Measurements from ENCODE around the gene PRR3. TPM values are rescaled to one million over a fixed set of nuclear protein-coding genes. Genes with fewer than 3 reads are reported as not detected.

The PRR3 gene
- total and polyA plus RNA-seq, 2 of the 13 experiments (the other 11 are each of a cell fraction or from before 2014, with no cell fraction given), result 14.6 to 21.2 TPM

DNA sequence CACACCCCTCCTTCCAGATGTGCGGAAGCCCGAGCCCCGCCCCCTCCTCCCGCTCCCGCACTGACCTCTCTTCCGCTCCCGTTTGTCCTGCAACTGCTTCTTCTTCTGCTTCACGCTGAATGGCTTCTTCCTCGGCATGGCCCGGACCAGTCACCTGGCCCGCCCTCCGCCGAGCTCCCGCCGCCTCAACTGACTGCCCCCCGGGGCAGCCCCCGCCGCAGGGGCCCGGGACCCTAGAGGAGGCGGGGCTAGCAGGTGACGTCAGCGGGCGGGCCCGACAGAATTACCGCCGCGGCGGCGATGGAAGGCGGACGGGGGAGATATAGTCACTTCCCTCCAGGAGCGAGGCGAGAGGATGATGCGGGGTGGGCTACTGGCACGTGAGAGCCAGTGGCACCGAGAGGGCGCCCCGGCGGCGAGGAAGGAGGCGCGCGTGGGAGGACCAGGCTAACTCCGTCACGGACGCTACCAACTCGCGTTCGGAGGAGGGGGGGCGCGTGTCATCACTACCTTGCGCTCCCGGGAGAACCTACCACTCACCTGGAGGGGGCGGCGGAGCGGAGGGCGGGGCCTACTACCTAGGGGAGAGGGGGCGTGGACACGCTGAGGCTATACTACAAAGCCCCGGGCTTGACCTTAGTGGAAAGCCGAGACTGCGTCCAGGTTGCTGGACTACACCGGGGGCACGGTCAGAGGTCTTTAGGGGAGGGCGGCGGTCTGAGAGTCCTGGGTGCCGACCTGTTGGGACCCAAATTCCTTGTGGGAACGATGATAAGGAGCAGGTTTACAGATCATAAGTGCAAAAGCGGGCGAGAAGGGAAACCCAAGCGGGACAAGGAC, 809 bp upstream of the PRR3 start, which contains the start of gene GNL1 (continued):
- no peak for TF ChIP-seq PLRG1 (conservative IDR thresholded peaks at IDR 0.05)
- peak; percentile 46 for TF ChIP-seq SP5 (CRISPR knock-in tag; IDR thresholded peaks at IDR 0.05; ENCODE audit: borderline replicate concordance, low read depth)
- no peak for TF ChIP-seq ZNF737 (CRISPR knock-in tag; IDR thresholded peaks at IDR 0.05; ENCODE audit: borderline replicate concordance)
- no peak for TF ChIP-seq PHF21A (CRISPR knock-in tag; IDR thresholded peaks at IDR 0.05)
- TF ChIP-seq GMEB1 (CRISPR knock-in tag; IDR thresholded peaks at IDR 0.05; ENCODE audit: borderline replicate concordance), result no peak; the same call in 1 of the 2 replicates
- TF ChIP-seq PTBP1 (IDR thresholded peaks at IDR 0.05; ENCODE audit: low read depth, low read length, poor library complexity, severe bottlenecking), result no peak
- TF ChIP-seq, protein P1, sequence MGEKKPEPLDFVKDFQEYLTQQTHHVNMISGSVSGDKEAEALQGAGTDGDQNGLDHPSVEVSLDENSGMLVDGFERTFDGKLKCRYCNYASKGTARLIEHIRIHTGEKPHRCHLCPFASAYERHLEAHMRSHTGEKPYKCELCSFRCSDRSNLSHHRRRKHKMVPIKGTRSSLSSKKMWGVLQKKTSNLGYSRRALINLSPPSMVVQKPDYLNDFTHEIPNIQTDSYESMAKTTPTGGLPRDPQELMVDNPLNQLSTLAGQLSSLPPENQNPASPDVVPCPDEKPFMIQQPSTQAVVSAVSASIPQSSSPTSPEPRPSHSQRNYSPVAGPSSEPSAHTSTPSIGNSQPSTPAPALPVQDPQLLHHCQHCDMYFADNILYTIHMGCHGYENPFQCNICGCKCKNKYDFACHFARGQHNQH (CRISPR knock-in tag; IDR thresholded peaks at IDR 0.05), result no peak; the same call in 1 of the 2 replicates
- TF ChIP-seq ZNF816 (CRISPR knock-in tag; IDR thresholded peaks at IDR 0.05; ENCODE audit: borderline replicate concordance), result no peak
- peak; percentile 8; the same call in 1 of the 2 replicates for TF ChIP-seq ZNF343 (CRISPR knock-in tag; IDR thresholded peaks at IDR 0.05)
- TF ChIP-seq ZNF7 (CRISPR knock-in tag; IDR thresholded peaks at IDR 0.05), result 0 out of 2 replicates have a peak, but pooled peaks have one; percentile 27
- TF ChIP-seq MZF1 (CRISPR knock-in tag; IDR thresholded peaks at IDR 0.05; ENCODE audit: borderline replicate concordance), result no peak
- TF ChIP-seq KLF15 (CRISPR knock-in tag; IDR thresholded peaks at IDR 0.05; ENCODE audit: borderline replicate concordance), result 0 out of 2 replicates have a peak, but pooled peaks have one; percentile 79
- peak; percentile 82; the same call in 1 of the 2 replicates for TF ChIP-seq ZSCAN31 (CRISPR knock-in tag; IDR thresholded peaks at IDR 0.05; ENCODE audit: low read depth)
- TF ChIP-seq RORA (CRISPR knock-in tag; IDR thresholded peaks at IDR 0.05), result no peak
- TF ChIP-seq NFYC (CRISPR knock-in tag; IDR thresholded peaks at IDR 0.05), result no peak
- TF ChIP-seq ETV5 (CRISPR knock-in tag; IDR thresholded peaks at IDR 0.05; ENCODE audit: borderline replicate concordance), result no peak
- TF ChIP-seq CREB1 (IDR thresholded peaks at IDR 0.05), result peak; percentile 98
- peak; percentile 82 for TF ChIP-seq CREB1 (CRISPR knock-in tag; IDR thresholded peaks at IDR 0.05)
- peak; percentile 58 for TF ChIP-seq PHF8 (CRISPR knock-in tag; IDR thresholded peaks at IDR 0.05)
- TF ChIP-seq TAF15 (IDR thresholded peaks at IDR 0.05; ENCODE audit: low read depth, low read length, poor library complexity, severe bottlenecking), result no peak
- TF ChIP-seq, protein P2, sequence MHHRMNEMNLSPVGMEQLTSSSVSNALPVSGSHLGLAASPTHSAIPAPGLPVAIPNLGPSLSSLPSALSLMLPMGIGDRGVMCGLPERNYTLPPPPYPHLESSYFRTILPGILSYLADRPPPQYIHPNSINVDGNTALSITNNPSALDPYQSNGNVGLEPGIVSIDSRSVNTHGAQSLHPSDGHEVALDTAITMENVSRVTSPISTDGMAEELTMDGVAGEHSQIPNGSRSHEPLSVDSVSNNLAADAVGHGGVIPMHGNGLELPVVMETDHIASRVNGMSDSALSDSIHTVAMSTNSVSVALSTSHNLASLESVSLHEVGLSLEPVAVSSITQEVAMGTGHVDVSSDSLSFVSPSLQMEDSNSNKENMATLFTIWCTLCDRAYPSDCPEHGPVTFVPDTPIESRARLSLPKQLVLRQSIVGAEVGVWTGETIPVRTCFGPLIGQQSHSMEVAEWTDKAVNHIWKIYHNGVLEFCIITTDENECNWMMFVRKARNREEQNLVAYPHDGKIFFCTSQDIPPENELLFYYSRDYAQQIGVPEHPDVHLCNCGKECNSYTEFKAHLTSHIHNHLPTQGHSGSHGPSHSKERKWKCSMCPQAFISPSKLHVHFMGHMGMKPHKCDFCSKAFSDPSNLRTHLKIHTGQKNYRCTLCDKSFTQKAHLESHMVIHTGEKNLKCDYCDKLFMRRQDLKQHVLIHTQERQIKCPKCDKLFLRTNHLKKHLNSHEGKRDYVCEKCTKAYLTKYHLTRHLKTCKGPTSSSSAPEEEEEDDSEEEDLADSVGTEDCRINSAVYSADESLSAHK (CRISPR knock-in tag; IDR thresholded peaks at IDR 0.05; ENCODE audit: borderline replicate concordance), result no peak
